Hypothalamus (tissue), 51 donors: Measurements from ENCODE around the gene TNNT3.
"Not testable (repeated sequence)": the region's sequence is repeated elsewhere in the genome, so short reads cannot be mapped to it uniquely, and the experiment has no call there.

Source experiments
- DNase-seq, 51 donors: peaks; one replicate each; lab custom pipeline; 2025; lab: John Stamatoyannopoulos, UW

The TNNT3 gene

GRCh38 chr11:1880746-1881441 is 38.6 kb upstream of the TNNT3 start:
- DNase-seq, result no peak

- DNase-seq, result no peak
Measured at GRCh38 chr11:1881442-1882264, 37.9 kb upstream of the TNNT3 start.

GRCh38 chr11:1882265-1883238 is 37.0 kb upstream of the TNNT3 start:
- DNase-seq, result peak in 39 of 51 donors; percentile 6 to 76 (median 45)

GRCh38 chr11:1883346-1884302 is 35.9 kb upstream of the TNNT3 start:
- DNase-seq, result no peak

- no peak for DNase-seq
Measured at GRCh38 chr11:1884303-1884700, 35.2 kb upstream of the TNNT3 start.

GRCh38 chr11:1886551-1886950 is 33.0 kb upstream of the TNNT3 start:
- DNase-seq, result not testable (repeated sequence)

GRCh38 chr11:1887451-1888346 is 31.8 kb upstream of the TNNT3 start:
- no peak for DNase-seq

- no peak for DNase-seq
Measured at GRCh38 chr11:1888347-1888753, 31.2 kb upstream of the TNNT3 start.

GRCh38 chr11:1888811-1889210 is 30.7 kb upstream of the TNNT3 start:
- DNase-seq, result no peak

GRCh38 chr11:1889224-1889930 is 30.1 kb upstream of the TNNT3 start:
- DNase-seq, result no peak

- no peak for DNase-seq
Measured at GRCh38 chr11:1889941-1890855, 29.3 kb upstream of the TNNT3 start.

GRCh38 chr11:1890856-1891830 is 28.4 kb upstream of the TNNT3 start:
- DNase-seq, result no peak

GRCh38 chr11:1891831-1892115 is 27.7 kb upstream of the TNNT3 start, which contains the start of gene PRR33:
PRR33 (minus strand) TSS chr11:1891895; CDS start chr11:1890584, 1,311 bp downstream.
- no peak for DNase-seq

- no peak for DNase-seq
Measured at GRCh38 chr11:1892116-1892515, 27.4 kb upstream of the TNNT3 start.

- no peak for DNase-seq
Measured at GRCh38 chr11:1892558-1892957, 26.9 kb upstream of the TNNT3 start.
